PFSK-1 (cell line): ENCODE data around the gene ARFGAP3.

ENCODE experiments used
- FOXP2 ChIP-seq: optimal IDR thresholded peaks from 2 replicates; pipeline ENCODE3; 2011; ENCODE audit warnings: borderline replicate concordance, control low read depth, inconsistent platforms; ENCODE audit not compliant: insufficient read depth; ENCODE audit errors: extremely low read length, extremely low read depth
- POLR2AphosphoS5 ChIP-seq: IDR thresholded peaks from 2 replicates; pipeline ENCODE4 v1.6.1; 2012; ENCODE audit warnings: low read depth, mild to moderate bottlenecking, control low read depth, low read length, moderate library complexity
- SIN3A ChIP-seq: IDR thresholded peaks from 2 replicates; pipeline ENCODE4 v1.6.1; 2012; ENCODE audit warnings: mild to moderate bottlenecking, low read length, moderate library complexity, borderline replicate concordance; ENCODE audit not compliant: insufficient read depth
- TAF1 ChIP-seq: IDR thresholded peaks from 2 replicates; pipeline ENCODE4 v1.6.1; 2012; ENCODE audit warnings: low read length, control low read depth, borderline replicate concordance; ENCODE audit not compliant: insufficient read depth
- TF ChIP-seq, protein P1 (sequence below), 2 experiments: IDR thresholded peaks; 2 replicates each; pipeline versions ENCODE4 v1.6.1 to v1.8.0; 2011 to 2012; ENCODE audit warnings: low read depth in 2 of 2, low read length in 2 of 2, control low read depth in 1 of 2, inconsistent platforms in 1 of 2, mild to moderate bottlenecking in 1 of 2, moderate library complexity in 1 of 2; ENCODE audit not compliant: insufficient read depth in 1 of 2

The ARFGAP3 gene

DNA sequence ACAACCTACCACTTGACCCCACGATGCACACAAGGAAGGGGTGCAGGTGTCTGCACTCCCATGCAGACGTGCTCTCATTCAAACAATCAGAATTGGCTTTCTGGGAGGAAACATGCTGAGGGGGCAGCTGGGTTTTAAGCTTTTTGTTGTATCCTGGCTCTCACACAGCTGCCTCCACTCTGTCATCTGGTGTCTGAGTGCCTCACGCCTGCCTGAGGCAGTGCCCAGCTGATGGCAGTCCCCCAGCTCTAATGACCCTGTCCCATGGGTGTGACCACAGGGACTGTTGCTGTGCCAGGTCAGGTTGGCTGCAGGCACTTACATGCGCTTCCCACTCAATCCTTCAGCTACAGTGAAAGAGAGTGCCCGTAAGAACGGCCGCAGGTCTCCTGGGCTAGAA lies 53.7 kb downstream of the ARFGAP3 start:
- TF ChIP-seq TAF1 (no peak), FOXP2 (no peak), SIN3A (no peak), POLR2AphosphoS5 (no peak)
- TF ChIP-seq, protein P1, sequence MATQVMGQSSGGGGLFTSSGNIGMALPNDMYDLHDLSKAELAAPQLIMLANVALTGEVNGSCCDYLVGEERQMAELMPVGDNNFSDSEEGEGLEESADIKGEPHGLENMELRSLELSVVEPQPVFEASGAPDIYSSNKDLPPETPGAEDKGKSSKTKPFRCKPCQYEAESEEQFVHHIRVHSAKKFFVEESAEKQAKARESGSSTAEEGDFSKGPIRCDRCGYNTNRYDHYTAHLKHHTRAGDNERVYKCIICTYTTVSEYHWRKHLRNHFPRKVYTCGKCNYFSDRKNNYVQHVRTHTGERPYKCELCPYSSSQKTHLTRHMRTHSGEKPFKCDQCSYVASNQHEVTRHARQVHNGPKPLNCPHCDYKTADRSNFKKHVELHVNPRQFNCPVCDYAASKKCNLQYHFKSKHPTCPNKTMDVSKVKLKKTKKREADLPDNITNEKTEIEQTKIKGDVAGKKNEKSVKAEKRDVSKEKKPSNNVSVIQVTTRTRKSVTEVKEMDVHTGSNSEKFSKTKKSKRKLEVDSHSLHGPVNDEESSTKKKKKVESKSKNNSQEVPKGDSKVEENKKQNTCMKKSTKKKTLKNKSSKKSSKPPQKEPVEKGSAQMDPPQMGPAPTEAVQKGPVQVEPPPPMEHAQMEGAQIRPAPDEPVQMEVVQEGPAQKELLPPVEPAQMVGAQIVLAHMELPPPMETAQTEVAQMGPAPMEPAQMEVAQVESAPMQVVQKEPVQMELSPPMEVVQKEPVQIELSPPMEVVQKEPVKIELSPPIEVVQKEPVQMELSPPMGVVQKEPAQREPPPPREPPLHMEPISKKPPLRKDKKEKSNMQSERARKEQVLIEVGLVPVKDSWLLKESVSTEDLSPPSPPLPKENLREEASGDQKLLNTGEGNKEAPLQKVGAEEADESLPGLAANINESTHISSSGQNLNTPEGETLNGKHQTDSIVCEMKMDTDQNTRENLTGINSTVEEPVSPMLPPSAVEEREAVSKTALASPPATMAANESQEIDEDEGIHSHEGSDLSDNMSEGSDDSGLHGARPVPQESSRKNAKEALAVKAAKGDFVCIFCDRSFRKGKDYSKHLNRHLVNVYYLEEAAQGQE (IDR thresholded peaks at IDR 0.05; ENCODE audit: insufficient read depth in 1 of 2, low read depth in 2 of 2, low read length in 2 of 2), result no peak

DNA sequence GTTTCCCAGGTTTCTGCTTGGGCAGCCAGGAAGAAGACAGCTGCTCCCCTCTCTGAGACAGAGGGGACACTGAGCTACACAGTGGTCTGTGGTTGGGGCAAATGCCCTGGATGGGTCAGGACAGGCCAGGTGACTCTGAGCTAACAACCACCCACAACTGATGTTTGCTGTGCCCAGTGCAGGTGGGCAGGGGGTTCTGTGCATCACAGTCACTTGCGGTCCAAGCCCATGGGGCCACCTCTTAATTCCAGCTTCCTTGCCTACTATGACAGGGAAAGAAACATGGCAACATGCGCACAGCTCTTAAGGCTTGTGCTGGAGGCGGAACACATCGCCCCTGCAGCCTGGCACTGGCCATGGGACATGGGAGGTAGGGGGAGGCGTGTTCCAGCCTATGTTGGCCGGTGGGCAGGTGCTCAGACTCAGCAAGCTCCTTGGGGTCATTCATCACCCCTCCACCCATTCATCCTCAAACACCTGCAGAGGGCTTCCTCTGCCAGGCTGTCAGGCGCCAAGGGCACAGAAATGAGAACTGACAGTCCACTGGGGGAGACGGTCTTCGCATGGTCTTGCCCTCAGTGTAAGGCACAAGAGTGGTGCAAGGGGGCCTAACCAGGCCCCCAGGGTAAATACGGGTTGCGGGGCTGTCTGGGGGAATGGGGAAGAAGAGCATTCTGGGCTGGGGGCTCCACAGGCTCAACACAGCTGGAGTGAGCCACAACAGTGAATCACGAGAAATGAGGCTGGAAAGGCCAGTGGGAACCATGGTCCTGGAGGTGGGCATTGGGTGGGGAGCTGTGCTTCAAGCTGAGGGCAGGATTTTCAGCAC lies 55.6 kb downstream of the ARFGAP3 start:
- TF ChIP-seq POLR2AphosphoS5 (no peak), FOXP2 (no peak), TAF1 (no peak), SIN3A (no peak)
- TF ChIP-seq, protein P1 (IDR thresholded peaks at IDR 0.05; ENCODE audit: insufficient read depth in 1 of 2, low read depth in 2 of 2, low read length in 2 of 2), result no peak

DNA sequence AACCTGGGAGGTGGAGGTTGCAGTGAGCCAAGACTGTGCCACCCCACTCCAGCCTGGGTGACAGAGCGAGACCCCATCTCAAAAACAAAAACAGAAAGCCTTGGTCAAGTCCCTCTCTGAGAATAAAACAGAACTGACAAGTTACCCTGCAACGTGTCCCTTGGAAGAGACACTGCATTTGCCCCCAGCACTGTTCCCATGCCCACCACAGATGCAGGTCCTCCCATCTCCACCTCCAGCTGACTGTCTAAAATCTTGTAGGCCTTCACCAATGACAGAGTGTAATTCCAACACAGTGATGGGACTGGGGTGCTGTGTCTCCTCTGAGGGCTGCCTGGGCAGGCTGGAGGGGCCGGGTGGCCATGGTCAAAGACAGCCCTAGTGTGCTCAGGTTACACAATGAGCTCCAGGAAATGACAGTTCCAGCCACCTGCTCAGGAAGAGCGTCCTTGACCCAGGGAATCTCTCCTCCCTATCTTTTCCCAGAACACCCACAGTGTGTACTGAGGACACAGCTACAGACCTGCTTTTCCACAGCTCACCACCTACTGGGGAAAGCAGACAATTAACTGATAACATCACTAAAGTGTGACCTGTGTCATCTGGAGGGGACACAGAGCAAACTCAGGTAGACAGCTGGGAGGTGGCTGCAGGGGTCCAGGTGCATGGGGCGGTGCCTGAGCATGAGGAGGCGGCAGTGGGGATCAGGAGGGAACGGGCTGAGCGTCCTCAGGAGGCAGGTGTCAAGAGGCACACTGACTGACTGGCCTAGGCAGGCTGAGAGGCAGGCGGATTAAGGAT lies 56.4 kb downstream of the ARFGAP3 start:
- TF ChIP-seq SIN3A (no peak), TAF1 (no peak), POLR2AphosphoS5 (no peak), FOXP2 (no peak)
- TF ChIP-seq, protein P1 (IDR thresholded peaks at IDR 0.05; ENCODE audit: insufficient read depth in 1 of 2, low read depth in 2 of 2, low read length in 2 of 2), result no peak

DNA sequence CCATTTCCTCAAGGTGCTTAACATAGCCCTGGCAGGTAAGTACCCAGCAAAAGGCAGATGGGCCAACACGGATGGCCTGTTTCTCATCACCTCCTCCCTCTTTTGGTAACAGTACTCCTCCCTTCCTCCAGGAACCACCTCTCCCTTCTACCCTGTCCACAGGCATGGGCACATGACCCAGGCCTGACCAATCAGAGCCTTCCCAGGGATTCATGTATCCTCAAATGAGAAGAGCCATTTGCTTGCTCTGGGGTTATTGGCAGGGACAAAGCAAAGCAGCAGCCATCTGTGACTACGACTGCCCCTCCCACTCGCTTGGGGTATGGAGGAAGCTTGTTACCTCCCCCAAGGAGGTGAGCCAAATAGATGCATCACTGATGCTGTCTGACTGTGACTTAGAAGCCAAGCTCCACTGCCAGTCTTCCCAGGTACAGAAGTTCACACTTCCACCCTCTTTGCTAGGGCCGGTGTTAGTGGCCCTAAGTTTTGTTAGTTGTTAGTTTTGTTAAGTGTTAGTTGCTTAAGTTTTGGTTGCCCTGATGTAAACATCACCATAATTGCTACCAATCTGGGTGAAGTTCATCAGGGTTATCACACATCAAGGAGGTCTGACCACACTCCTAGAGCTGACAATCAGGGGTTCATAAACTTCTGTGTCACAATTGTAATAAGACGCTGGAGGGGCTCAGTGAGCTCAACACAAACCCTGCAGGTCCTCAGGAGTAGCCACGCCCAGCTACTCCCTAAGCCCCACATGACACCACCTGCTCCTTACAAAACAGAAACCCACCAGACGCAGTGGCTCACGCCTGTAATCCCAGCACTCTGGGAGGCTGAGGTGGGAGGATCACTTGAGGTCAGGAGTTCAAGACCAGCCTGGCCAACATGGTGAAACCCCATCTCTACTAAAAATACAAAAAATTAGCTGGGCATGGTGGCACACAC lies 57.3 kb downstream of the ARFGAP3 start:
- TF ChIP-seq TAF1 (no peak), POLR2AphosphoS5 (no peak), FOXP2 (no peak), SIN3A (no peak)
- TF ChIP-seq, protein P1 (IDR thresholded peaks at IDR 0.05; ENCODE audit: insufficient read depth in 1 of 2, low read depth in 2 of 2, low read length in 2 of 2), result no peak
